Measurements from ENCODE around the gene IPO11. TPM values are rescaled to one million over a fixed set of nuclear protein-coding genes. Genes with fewer than 3 reads are reported as not detected.

Gene IPO11
- total and polyA plus RNA-seq, 2 of the 13 experiments (the other 11 are each of a cell fraction or from before 2014, with no cell fraction given): 13.9 to 24.4 TPM

DNA sequence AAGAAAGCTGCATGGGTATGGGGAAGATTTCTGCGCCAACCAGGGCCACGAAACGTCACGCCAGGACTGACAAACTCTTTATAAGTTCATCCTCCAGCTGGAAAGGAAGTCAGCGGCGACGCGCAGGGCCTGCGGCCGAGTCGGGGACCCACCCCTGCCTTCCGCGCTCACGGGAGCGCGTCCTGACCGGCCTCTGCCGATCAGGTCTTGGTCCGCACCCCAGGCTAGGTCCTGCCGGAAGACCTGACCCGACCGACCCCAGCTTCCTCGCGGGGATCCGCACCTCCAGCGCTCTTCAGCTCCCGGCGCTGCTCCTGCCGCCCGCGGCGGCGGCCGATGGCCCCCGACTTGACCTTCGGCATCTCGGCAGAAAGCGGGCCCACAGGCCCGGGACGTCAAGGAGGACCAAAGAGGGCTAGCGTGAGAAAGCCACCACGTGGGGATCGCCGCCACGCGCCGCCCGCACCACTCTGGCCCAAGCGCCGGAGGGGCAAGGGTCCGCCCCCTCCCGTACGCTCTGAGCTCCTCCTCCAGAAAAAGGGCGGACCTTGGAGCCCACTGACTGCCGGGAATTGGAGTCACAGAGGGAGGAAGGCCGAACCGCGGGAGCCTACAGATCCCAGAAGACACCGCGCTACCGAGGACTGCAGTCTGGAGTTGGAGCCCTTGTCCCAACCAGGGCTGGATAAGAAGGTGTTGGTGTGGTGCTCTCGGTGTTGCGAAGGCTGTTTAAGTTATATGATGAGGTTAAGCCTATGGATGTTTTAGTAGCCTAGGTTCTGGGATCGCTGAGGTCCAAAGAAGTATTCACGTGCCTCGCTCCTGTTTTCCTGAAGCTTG is 8.9 kb upstream of the IPO11 start, which contains the start of gene DIMT1 (continued):
- no peak for TF ChIP-seq ZNF362 (CRISPR knock-in tag; IDR thresholded peaks at IDR 0.05; ENCODE audit: borderline replicate concordance)
- TF ChIP-seq, protein P1, sequence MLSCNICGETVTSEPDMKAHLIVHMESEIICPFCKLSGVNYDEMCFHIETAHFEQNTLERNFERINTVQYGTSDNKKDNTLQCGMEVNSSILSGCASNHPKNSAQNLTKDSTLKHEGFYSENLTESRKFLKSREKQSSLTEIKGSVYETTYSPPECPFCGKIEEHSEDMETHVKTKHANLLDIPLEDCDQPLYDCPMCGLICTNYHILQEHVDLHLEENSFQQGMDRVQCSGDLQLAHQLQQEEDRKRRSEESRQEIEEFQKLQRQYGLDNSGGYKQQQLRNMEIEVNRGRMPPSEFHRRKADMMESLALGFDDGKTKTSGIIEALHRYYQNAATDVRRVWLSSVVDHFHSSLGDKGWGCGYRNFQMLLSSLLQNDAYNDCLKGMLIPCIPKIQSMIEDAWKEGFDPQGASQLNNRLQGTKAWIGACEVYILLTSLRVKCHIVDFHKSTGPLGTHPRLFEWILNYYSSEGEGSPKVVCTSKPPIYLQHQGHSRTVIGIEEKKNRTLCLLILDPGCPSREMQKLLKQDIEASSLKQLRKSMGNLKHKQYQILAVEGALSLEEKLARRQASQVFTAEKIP (CRISPR knock-in tag; IDR thresholded peaks at IDR 0.05; ENCODE audit: borderline replicate concordance): no peak
- TF ChIP-seq, protein P2, sequence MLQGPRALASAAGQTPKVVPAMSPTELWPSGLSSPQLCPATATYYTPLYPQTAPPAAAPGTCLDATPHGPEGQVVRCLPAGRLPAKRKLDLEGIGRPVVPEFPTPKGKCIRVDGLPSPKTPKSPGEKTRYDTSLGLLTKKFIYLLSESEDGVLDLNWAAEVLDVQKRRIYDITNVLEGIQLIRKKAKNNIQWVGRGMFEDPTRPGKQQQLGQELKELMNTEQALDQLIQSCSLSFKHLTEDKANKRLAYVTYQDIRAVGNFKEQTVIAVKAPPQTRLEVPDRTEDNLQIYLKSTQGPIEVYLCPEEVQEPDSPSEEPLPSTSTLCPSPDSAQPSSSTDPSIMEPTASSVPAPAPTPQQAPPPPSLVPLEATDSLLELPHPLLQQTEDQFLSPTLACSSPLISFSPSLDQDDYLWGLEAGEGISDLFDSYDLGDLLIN (CRISPR knock-in tag; IDR thresholded peaks at IDR 0.05; ENCODE audit: borderline replicate concordance): no peak
- TF ChIP-seq ZNF557 (CRISPR knock-in tag; IDR thresholded peaks at IDR 0.05): 0 out of 2 replicates have a peak, but pooled peaks have one; percentile 21
- TF ChIP-seq ZNF3 (CRISPR knock-in tag; IDR thresholded peaks at IDR 0.05): no peak
- peak; percentile 92 for TF ChIP-seq ZC3H13 (CRISPR knock-in tag; IDR thresholded peaks at IDR 0.05)
- TF ChIP-seq ZNF660 (CRISPR knock-in tag; IDR thresholded peaks at IDR 0.05; ENCODE audit: borderline replicate concordance, low read depth): no peak
- TF ChIP-seq HCFC1 (IDR thresholded peaks at IDR 0.05; ENCODE audit: low read depth, low read length): peak; percentile 85
- peak; percentile 37; the same call in 1 of the 2 replicates for TF ChIP-seq ZNF839 (CRISPR knock-in tag; IDR thresholded peaks at IDR 0.05; ENCODE audit: borderline replicate concordance)
- no peak for TF ChIP-seq ZNF234 (CRISPR knock-in tag; conservative IDR thresholded peaks at IDR 0.05)
- TF ChIP-seq YEATS4 (CRISPR knock-in tag; IDR thresholded peaks at IDR 0.05; ENCODE audit: borderline replicate concordance): peak; percentile 97
- no peak for TF ChIP-seq ZNF644 (CRISPR knock-in tag; IDR thresholded peaks at IDR 0.05; ENCODE audit: low read depth)
- TF ChIP-seq THYN1 (CRISPR knock-in tag; IDR thresholded peaks at IDR 0.05; ENCODE audit: borderline replicate concordance, low read depth): no peak
- TF ChIP-seq ZNF34 (CRISPR knock-in tag; IDR thresholded peaks at IDR 0.05; ENCODE audit: borderline replicate concordance): no peak; the same call in 1 of the 2 replicates
- peak; percentile 59; the same call in 1 of the 2 replicates for TF ChIP-seq HMGXB3 (CRISPR knock-in tag; IDR thresholded peaks at IDR 0.05; ENCODE audit: borderline replicate concordance)
- TF ChIP-seq ZNF205 (CRISPR knock-in tag; IDR thresholded peaks at IDR 0.05): peak; percentile 56; the same call in 1 of the 2 replicates
- no peak for TF ChIP-seq CREB1 (IDR thresholded peaks at IDR 0.05)
- peak; percentile 77; the same call in 1 of the 2 replicates for TF ChIP-seq CREB1 (CRISPR knock-in tag; IDR thresholded peaks at IDR 0.05)
- TF ChIP-seq ZNF20 (CRISPR knock-in tag; IDR thresholded peaks at IDR 0.05): no peak
- TF ChIP-seq, protein P3, sequence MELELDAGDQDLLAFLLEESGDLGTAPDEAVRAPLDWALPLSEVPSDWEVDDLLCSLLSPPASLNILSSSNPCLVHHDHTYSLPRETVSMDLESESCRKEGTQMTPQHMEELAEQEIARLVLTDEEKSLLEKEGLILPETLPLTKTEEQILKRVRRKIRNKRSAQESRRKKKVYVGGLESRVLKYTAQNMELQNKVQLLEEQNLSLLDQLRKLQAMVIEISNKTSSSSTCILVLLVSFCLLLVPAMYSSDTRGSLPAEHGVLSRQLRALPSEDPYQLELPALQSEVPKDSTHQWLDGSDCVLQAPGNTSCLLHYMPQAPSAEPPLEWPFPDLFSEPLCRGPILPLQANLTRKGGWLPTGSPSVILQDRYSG (CRISPR knock-in tag; IDR thresholded peaks at IDR 0.05): no peak

All from HepG2 (cell line).